Adrenal gland (tissue), 5 donors: ENCODE data around the gene PSMC3.

Source experiments
- CTCF ChIP-seq, 6 experiments: fragments of 450-650 bp in 4 of 6; fragments of 200-600 bp in 2 of 6; sonication (generic) in 1 of 6; IDR thresholded peaks; 1 replicate in 5 of 6; 2 replicates in 1 of 6; pipeline versions ENCODE4 v1.5.1 to v1.8.0; 2016 to 2021; ENCODE audit warnings: antibody characterized with exemption in 6 of 6, mild to moderate bottlenecking in 2 of 6, moderate library complexity in 1 of 6
- POLR2A ChIP-seq, 2 donors: fragments of 450-650 bp; IDR thresholded peaks; one replicate each; pipeline ENCODE4 v1.6.1; 2017; ENCODE audit warnings: antibody characterized with exemption in 2 of 2, mild to moderate bottlenecking in 2 of 2, moderate library complexity in 1 of 2
- donor health status: DM: no; HTN: no; CAD: no.

GRCh38 chr11:47408598-47409439 is 17.4 kb downstream of the PSMC3 start:
- no peak for TF ChIP-seq CTCF (IDR thresholded peaks at IDR 0.05)
- peak in 1 of 2 donors; percentile 35 for TF ChIP-seq POLR2A (IDR thresholded peaks at IDR 0.05)
